GM23338 (cell line): ENCODE results near the gene FEZF1.

Source experiments
- CTCF ChIP-seq, 2 experiments: fragments of 200-600 bp in 1 of 2; sonication (generic) in 1 of 2; conservative IDR thresholded peaks; 2 replicates each; pipeline versions ENCODE4 v1.5.1 to v1.6.1; 2016 to 2017; ENCODE audit warnings: antibody characterized with exemption in 2 of 2, low read depth in 2 of 2, mild to moderate bottlenecking in 2 of 2, moderate library complexity in 1 of 2
- POLR2AphosphoS5 ChIP-seq: IDR thresholded peaks from 2 replicates; pipeline ENCODE4 v1.6.1; 2016; ENCODE audit warnings: antibody characterized with exemption, low read depth

- TF ChIP-seq CTCF (conservative IDR thresholded peaks at IDR 0.05; ENCODE audit: low read depth in 2 of 2) (no peak), POLR2AphosphoS5 (no peak)
Observed at GRCh38 chr7:122257056-122257455, 47.5 kb downstream of the FEZF1 start.
